ENCODE data around the gene MVB12B.

GRCh38 chr9:126435626-126436025, 109.0 kb downstream of the MVB12B start:
- TF ChIP-seq CTCF (conservative IDR thresholded peaks at IDR 0.05 in 1 of 2, IDR thresholded peaks at IDR 0.05 in 1 of 2; ENCODE audit: extremely low read depth in 1 of 2, insufficient read depth in 1 of 2, low read depth in 1 of 2, low read length in 2 of 2): no peak
- TF ChIP-seq EZH2 (IDR thresholded peaks at IDR 0.05; ENCODE audit: borderline replicate concordance, low read length): no peak
